Stimulated activated CD4-positive, alpha-beta T cell treated with anti-CD3 and anti-CD28 coated beads, TNF-alpha, amount 100 ng/mL, for 1 hour (primary cell): Measurements from ENCODE around the gene IREB2.
A peak's percentile ranks its signal among the peaks of the same experiment; 100 is the strongest.
"Not testable (repeated sequence)": the region's sequence is repeated elsewhere in the genome, so short reads cannot be mapped to it uniquely, and the experiment has no call there.

Experiments used
- DNase-seq, 3 donors: peaks; one replicate each; pipeline ENCODE4 v3.0.0-alpha.2; 2020; ENCODE audit warnings: low read depth in 3 of 3, low spot score in 1 of 3

IREB2 gene

DNA sequence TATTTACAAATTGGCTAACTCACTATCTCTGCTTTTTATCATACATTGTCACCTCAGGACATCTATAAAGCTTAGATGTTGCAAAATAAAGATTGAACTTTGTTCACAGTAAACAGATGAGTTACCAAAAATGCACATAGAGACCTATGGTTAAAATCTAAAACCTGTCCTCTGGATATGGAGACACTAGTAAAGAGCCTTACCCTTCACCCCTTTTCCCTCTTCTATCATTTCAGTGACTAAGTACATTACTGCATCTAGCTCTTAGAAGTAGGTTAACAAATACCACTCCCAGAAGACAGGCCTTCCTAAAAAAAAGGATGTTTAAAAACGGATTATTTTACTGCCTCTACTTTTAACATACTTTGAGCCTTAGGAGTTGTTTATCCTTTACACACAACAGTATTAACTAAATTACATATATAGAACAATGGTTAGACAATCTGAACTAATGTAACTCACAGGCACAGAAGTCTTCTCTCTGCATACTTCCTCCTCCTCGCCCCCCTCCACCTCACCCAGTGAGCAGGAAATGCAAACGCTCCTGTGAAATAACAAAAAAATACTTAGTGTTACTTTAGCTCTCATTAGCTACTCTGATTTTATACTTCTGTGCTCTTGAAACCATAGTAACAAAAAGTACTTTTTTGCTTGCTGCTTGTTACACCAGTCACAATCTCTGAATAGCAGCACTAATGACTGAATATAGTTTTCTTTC is 23.3 kb downstream of the IREB2 start:
- no peak for DNase-seq

- DNase-seq, result no peak
Measured at GRCh38 chr15:78469031-78469430, 31.0 kb downstream of the IREB2 start.

GRCh38 chr15:78477295-78477694 is 39.3 kb downstream of the IREB2 start:
- no peak for DNase-seq

DNA sequence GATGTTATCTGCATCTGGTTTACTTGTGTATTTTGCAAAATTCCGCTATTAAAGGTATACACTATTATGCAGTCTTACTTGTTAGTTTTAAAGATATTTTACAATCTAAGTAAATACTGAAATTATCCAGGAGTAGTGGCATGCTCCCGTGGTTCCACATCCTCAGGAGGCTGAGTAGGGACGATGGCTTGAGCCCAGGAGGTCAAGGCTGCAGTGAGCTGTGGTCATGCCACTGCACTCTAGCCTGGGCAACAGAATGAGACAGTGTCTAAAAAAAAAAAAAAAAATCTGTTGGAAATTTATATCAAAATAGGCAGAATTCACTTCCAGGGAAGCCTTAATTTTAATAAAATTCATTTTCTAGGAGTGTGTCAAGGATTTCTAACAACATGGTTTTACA is 41.6 kb downstream of the IREB2 start:
- no peak for DNase-seq

GRCh38 chr15:78481917-78482316 is 43.9 kb downstream of the IREB2 start:
- no peak for DNase-seq

GRCh38 chr15:78492872-78493271 is 54.9 kb downstream of the IREB2 start:
- DNase-seq, result no peak

- no peak for DNase-seq
Measured at GRCh38 chr15:78501857-78502256, 63.8 kb downstream of the IREB2 start.

DNA sequence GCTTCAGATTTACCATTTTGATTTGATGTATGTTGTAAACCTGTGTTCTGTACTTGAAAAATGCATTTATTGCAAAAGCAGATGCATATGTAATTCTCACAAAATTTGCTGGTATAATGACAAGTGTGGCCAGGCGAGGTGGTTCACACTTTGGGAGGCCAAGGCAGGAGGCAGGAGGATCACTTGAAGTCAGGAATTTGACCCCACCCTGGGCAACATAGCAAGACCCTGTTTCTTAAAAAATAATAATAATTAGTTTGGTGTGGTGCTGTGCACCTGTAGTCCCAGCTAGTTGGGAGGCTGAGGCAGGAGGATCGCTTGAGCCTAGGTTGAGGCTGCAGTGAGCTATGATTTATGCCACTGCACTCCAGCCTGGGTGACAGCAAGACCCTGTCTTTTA is 64.6 kb downstream of the IREB2 start:
- DNase-seq, result no peak

GRCh38 chr15:78506971-78507830 is 69.2 kb downstream of the IREB2 start, which contains the start of gene HYKK:
HYKK (plus strand) TSS chr15:78507577; CDS start chr15:78513089, 5,512 bp downstream.
- peak; percentile 11 to 56 (median 41) for DNase-seq

DNA sequence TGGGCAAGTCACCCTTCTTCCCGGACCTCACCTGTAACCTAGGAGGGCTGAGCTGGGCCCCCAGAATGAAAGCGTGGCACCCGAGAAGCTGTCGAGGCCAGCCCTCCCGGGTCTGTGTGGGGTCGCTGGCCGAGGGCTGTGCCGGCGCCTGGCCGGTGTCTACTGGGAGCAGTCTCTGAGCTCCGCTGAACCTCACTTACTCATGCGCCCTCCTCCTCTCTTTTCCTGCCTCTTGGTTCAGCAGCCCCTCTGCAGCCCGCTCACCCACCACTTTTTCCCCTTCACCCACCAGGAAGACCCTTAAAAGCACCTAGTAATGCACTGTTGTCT is 69.8 kb downstream of the IREB2 start:
- DNase-seq, result peak in 1 of 3 donors; percentile 5

DNA sequence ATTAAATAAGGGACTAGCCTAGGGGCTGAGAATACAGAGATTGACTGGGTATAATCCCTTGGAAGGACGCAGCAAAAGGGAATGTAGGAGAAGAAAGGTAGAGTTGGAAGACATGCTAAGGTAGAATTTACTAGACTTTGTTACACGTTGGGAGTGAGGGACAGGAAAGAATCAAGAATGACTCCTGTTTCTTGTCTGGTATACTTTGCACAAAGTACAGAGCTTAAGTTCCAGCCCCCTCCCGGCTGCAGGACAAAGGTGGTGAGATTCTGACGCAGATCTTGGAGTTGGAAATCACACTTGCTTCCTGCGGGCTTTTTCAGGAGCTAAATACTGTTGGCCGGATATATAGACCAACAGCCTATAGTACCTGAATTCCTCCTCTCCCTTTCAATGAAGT is 70.3 kb downstream of the IREB2 start:
- no peak for DNase-seq

GRCh38 chr15:78509726-78510312 is 71.8 kb downstream of the IREB2 start:
- no peak for DNase-seq

DNA sequence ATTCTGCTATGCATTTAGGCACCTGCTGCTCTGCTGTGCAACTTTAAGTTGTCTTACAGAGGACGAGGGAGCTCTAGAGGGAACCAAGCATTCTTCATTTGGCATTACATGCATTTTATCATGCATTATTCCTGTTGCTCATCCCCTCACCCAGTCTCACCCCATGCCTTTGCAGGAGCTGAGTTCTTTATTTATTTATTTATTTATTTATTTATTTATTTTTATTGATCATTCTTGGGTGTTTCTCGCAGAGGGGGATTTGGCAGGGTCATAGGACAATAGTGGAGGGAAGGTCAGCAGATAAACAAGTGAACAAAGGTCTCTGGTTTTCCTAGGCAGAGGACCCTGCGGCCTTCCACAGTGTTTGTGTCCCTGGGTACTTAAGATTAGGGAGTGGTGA is 82.0 kb downstream of the IREB2 start:
- DNase-seq, result not testable (repeated sequence)

DNA sequence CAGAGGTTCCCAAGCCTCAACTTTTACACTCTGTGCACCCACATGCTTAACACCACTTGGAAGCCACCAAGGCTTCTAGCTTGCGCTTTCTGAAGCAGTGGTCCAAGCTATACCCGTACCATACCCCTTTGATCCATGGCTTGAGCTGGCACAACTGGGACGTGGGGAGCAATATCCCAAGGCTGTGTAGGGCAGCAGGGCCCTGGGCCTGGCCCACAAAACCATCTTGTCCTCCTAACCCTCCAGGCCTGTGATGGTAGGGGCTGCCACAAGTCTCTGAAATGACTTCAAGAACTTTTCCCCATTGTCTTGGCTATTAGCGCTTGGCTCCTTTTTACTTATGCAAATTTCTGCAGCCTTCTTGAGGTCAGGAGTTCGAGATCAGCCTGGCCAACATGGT is 86.2 kb downstream of the IREB2 start:
- no peak for DNase-seq

DNA sequence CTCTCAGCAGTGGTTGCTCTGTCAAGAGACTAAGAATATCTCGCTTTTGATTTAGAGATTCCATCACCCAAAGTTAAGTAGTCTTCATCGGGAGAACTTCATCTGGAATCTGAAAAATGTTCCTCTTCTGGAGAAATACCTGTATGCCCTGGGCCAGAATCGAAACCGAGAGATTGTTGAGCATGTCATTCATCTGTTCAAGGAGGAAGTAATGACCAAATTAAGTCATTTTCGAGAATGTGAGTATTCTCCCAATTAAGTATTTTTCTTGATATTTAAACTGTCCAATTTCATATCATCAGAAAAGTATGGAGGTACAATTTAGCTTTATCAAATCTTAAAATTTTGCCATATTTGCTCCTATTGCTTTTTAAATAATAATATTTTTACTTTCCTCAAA is 89.3 kb downstream of the IREB2 start:
- no peak for DNase-seq

GRCh38 chr15:78533331-78533730 is 95.3 kb downstream of the IREB2 start:
- no peak for DNase-seq

DNA sequence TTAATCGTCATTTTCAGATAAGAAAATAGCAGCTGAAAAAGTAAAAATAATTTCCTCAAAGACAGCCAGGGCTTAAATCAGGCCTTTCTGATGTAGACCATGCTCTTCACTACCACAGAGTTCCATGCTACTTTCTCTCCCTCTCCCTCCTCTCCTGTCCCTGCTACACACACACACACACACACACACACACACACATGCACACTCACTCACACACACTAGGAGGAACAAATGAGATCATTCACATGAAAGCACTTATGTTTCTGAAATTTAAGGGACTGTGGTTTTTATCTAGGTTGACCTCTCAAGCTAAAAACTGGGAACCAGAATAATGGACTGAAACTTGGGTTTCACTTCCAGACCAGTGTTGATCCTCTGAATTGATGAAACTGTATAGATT is 98.1 kb downstream of the IREB2 start:
- no peak for DNase-seq

- no peak for DNase-seq
Measured at GRCh38 chr15:78537266-78537905, 99.4 kb downstream of the IREB2 start.

GRCh38 chr15:78538358-78538757 is 100.3 kb downstream of the IREB2 start:
- no peak for DNase-seq

- not testable (repeated sequence) for DNase-seq
Measured at GRCh38 chr15:78539464-78540140, 101.6 kb downstream of the IREB2 start.
